ENCODE data around the gene AADACL2. TPM values are rescaled to one million over a fixed set of nuclear protein-coding genes. Genes with fewer than 3 reads are reported as not detected.

The AADACL2 gene
- total RNA-seq, 1 experiment from 2014 or later: not detected

- Mint-ChIP-seq H3K4me3 (no peak overlapping the region), H3K27ac (no peak overlapping the region), H3K36me3 (ENCODE audit: insufficient read depth in 1 of 3, low read depth in 3 of 3) (peaks cover 0 to 5% (median 4%) of the 10 kb centered on the region in 3 experiments; a peak in 2 of 7 replicates), H3K27me3 (ENCODE audit: low read depth) (no peaks in the 10 kb centered on the region), H3K4me1 (peaks cover 5 to 12% of the 10 kb centered on the region in 2 experiments), H3K9me3 (peaks cover 4 to 7% of the 10 kb centered on the region in 2 experiments; a peak in 4 of 5 replicates)
- Histone ChIP-seq H3K18ac (ENCODE audit: insufficient read length, low read depth, low read length) (no peak overlapping the region), H3K14ac (ENCODE audit: insufficient read depth, low read length) (no peak overlapping the region), H3T11ph (ENCODE audit: low read length) (no peak overlapping the region), H2BK12ac (ENCODE audit: insufficient read length, low read depth, low read length) (no peak overlapping the region), H2AK5ac (ENCODE audit: insufficient read length, low read length) (no peak overlapping the region), H3K23me2 (ENCODE audit: insufficient read length, low read depth, low read length, poor library complexity, severe bottlenecking) (no peaks in the 10 kb centered on the region), H4K8ac (replicated peaks; ENCODE audit: insufficient read length, low read depth, low read length) (no peak overlapping the region), H4K5ac (ENCODE audit: insufficient read length, low read depth, low read length) (no peak overlapping the region), H3K56ac (ENCODE audit: insufficient read length, low read depth, low read length) (no peak overlapping the region), H3K4ac (ENCODE audit: low read depth, low read length) (no peak overlapping the region), H3K9me3 (ENCODE audit: control insufficient read depth, low read depth, low read length) (no peaks in the 10 kb centered on the region), H3K79me1 (ENCODE audit: insufficient read depth, low read depth, low read length, poor library complexity, severe bottlenecking) (no peaks in the 10 kb centered on the region), H3K4me1 (ENCODE audit: insufficient read depth, low read length) (peaks cover 8% of the 10 kb centered on the region; the same call in 1 of the 2 replicates), H2BK20ac (ENCODE audit: low read depth, low read length, poor library complexity, severe bottlenecking) (no peak overlapping the region), H3K9ac (ENCODE audit: extremely low read depth, insufficient read length, low read length) (no peak overlapping the region), H2AFZ (ENCODE audit: low read length) (no peak overlapping the region), H2BK5ac (ENCODE audit: insufficient read length, low read length) (no peak overlapping the region), H4K91ac (ENCODE audit: insufficient read length, low read depth, low read length) (no peak overlapping the region), H3K23ac (ENCODE audit: insufficient read length, low read depth, low read length) (no peak overlapping the region), H3K27me3 (ENCODE audit: insufficient read depth, low read length) (no peaks in the 10 kb centered on the region), H4K20me1 (ENCODE audit: control insufficient read depth, insufficient read depth, insufficient read length) (no peaks in the 10 kb centered on the region), H3K4me2 (ENCODE audit: insufficient read depth, insufficient read length, low read length) (no peak overlapping the region), H2BK120ac (ENCODE audit: low read depth, low read length, poor library complexity, severe bottlenecking) (no peak overlapping the region), H3K79me2 (ENCODE audit: insufficient read depth, low read length) (no peaks in the 10 kb centered on the region), H2BK15ac (ENCODE audit: low read depth, low read length) (no peak overlapping the region), H3K27ac (ENCODE audit: insufficient read length, low read depth, low read length) (no peak overlapping the region)
- WGBS (ENCODE audit: extremely low coverage, insufficient read length, low lambda C conversion rate): no CpG with 5 or more reads among the region's 1 CpG
- TF ChIP-seq CTCF (conservative IDR thresholded peaks at IDR 0.05): no peak
- no peak for DNase-seq
Observed at GRCh38 chr3:151709847-151710246, 23.9 kb upstream of the AADACL2 start.
